Measurements from ENCODE around the gene MDM4.
A peak's percentile ranks its signal among the peaks of the same experiment; 100 is the strongest.
"Not testable (repeated sequence)": the region's sequence is repeated elsewhere in the genome, so short reads cannot be mapped to it uniquely, and the experiment has no call there.

The MDM4 gene, protein sequence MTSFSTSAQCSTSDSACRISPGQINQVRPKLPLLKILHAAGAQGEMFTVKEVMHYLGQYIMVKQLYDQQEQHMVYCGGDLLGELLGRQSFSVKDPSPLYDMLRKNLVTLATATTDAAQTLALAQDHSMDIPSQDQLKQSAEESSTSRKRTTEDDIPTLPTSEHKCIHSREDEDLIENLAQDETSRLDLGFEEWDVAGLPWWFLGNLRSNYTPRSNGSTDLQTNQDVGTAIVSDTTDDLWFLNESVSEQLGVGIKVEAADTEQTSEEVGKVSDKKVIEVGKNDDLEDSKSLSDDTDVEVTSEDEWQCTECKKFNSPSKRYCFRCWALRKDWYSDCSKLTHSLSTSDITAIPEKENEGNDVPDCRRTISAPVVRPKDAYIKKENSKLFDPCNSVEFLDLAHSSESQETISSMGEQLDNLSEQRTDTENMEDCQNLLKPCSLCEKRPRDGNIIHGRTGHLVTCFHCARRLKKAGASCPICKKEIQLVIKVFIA

GRCh38 chr1:204516180-204516879 lies at the start of gene MDM4:
TSS of gene MDM4 (plus strand) at chr1:204516406. CDS start at chr1:204525519, 9,113 bp downstream.
- peak; percentile 95 for DNase-seq

DNA sequence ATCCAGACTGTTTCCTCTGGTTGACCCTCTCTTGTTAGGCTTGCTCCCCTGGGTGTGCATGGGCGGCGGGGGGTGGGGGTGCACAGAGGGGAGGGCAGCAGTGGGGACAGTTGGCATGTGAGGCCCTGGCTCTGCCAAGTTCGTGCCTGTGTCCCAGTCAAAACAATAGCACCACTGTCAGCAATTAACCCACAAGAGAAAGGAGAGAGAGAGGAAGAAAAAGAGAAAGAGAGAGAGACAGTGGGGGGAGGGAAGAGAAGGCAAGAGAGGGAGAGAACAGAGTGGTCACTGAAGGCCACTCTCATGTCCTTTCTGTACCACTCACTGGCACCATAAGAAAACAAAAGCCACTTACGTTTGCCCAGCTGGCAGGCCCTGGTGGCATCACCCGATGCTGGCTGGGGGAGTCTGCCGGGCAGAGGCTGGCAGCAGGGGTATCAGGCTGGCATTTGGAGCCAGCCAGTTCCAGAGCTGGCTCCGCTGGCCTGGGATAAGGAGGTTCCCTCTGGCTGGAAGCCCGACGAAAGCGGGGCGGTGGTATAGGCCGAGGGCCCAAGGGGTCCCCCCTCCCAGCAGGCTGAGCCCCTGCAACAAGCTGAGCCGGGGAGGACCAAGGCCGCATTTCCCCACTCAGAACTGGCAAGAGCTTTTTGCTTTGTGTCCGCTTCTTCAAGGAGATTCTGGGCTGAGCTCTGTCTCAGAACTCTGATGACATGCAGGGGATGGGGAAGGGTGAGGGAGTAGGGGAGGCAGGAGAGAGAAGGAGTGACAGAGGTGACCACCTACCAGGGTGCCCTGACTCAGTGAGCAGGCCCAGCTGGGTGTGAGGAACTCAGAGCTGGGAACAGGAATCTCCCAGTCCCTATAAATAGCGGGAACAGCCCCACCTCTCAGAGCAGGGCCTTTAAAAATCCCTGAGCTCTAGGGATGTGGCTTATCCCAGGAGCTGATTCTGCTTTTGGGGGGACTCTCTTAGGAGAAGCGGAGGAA lies 49.5 kb upstream of the MDM4 start:
- DNase-seq, result no peak

DNA sequence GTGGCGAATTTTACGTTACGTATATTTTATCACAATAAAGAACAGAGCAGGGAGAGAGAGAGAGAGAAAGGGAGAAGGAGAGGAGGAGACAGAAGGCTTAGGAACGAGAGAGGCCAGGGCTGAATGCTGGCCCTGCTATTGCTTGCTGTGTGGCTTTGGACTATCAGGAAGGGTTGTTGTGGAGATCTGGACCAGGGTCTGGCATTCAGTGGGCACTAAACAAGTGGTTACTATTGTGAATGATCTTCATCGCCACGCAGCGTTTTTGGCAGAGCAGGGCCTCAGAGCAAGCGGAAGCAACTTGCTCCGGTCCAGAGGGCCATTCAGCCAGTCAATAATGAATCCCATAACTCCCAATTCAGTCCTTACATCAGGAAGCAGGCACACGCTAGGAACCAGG lies 48.0 kb upstream of the MDM4 start:
- no peak for DNase-seq

- DNase-seq, result no peak
These were observed 47.4 kb upstream of the MDM4 start for GRCh38 chr1:204468766-204469302.

DNA sequence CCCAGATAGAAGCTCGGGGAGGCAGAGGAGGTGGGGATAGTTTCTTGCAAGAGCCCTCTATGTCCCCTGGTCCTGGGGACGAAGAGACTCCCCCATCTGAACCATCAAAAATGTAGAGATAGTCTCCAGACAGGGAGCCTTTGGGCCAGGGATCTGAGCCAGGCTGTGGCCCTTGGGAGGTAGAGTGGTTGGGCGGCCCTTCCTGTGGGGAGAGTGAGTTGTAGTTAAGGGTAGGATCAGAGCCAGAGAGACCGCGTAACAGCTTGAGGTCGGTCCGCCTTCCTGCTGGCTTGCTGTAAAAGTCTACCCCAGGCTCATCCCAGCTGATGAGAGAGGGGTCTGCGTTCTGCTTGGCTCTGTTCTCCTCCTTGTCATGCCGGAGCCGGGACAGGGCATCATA lies 46.9 kb upstream of the MDM4 start:
- no peak for DNase-seq

DNA sequence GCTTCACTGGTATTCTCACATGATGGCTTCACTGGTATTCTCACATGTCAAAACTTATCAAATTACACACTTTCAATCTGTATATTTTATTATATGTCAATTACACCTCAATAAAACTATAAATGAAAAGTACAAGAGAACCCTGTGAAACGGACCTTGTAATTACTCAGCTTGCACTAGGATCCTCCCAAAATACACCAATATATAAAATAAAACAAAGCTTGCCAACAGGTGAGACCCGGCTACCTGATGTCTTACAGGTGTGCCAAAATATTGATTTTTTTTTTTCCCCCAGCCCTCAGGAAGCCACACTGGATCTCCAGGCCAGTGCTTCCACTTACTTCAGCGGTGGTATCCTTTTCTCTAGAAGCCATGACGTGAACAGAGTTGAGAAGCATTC lies 44.5 kb upstream of the MDM4 start:
- DNase-seq, result no peak

DNA sequence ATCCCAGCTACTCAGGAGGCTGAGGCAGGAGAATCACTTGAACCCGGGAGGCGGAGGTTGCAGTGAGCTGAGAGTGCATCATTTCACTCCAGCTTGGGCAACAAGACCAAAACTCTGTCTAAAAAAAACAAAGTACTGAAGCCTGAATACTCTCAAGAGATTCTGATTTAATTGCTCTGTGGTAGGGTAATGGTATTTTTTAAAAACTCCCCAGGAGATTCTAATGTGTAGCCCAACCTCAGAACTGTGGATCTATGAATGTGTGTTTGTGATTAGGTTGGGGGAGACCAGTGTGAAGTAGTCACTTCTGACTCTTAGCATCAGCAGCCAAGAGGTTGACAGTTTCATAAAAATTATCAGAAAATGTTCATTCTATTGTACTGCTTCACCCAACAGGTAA lies 43.5 kb upstream of the MDM4 start:
- DNase-seq, result no peak

DNA sequence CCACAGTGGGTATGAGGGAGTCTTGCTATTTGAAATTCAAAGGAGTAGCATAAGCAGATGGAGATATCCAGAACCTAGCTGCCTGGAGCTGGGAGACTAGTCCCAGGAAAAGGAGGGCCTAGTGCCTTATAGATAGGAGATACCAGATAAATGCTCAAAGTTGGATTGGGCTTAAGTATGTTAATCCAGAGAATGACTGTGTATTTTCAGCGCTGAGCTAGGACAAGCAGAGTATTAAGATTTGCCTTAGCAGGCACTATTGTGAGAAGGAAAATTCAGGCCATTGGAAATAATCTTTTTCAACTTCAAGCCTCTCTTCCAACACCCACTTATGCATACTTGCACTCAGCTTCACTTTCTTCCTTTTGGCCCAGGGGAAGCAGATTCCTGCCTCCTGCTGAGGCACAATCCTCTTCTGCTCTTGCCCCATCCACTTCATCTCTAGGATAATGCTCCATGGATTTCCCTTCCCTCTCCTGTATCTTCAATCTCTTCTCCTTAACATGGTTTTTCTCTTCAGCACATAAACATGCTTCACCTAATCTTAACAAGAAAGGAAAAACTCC lies 42.7 kb upstream of the MDM4 start:
- no peak for DNase-seq

GRCh38 chr1:204475656-204476432 lies 40.4 kb upstream of the MDM4 start:
- DNase-seq, result no peak

GRCh38 chr1:204476563-204476962 lies 39.6 kb upstream of the MDM4 start:
- no peak for DNase-seq

GRCh38 chr1:204477036-204477740 lies 39.0 kb upstream of the MDM4 start:
- no peak for DNase-seq

- no peak for DNase-seq
These were observed 37.9 kb upstream of the MDM4 start for GRCh38 chr1:204478172-204478899.

DNA sequence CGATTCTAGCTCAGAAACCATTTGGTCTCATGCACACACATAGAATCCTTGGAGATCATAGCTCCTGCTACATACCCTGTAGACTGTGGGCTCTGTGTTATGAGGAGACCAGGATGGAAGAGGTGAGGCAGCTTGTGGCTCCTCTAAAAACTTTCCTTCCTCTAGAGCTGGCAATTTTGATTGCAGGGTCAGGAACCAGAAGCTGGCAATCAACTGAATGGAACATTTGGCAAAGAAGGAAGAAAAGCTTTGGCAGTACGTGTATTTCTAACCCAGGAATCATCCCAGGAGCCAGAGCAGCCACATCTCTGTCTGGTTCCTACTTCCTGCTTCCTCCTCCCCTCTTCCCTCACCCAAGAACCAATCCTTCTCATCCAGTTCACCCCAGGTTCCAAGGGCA lies 37.3 kb upstream of the MDM4 start:
- no peak for DNase-seq

GRCh38 chr1:204479387-204480136 lies 36.6 kb upstream of the MDM4 start:
- no peak for DNase-seq

DNA sequence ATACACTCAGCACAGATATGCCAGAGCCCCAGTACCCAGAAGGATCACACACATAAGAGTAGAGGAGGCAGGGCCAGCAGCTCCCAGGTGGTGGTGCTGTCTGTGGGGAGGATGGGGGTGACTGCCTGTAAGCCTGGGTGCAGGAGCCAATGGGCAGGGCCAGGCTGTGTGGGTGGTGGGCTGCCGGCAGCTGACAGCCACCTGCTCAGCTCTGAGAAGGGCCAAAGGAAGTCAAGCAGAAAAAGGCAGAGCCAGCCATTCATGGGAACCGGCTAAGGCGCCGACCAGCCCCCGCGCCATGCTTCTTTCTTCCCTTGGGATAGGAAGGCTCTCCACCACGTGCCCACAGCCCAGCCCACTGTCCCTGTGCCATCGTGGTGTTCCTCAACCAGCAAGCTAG lies 35.7 kb upstream of the MDM4 start:
- DNase-seq, result no peak

DNA sequence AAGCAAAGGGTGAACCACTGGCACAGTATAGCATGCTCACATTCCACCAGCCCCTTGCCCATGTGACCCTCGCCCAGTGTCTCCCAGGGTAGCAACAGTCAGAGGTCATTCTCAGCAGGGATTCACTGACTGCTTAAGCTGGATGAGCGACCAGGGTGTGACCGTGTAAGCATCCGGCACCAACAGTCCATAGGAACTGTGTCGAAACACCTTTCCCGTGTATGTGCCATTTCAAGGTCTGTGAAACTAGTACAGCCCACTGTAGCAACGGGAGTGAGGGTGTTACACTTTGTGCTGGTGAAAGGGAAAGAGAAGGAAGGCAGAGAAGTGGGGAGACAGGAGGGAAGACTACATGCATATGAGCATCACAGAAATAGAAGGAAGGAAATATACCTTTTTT lies 32.4 kb upstream of the MDM4 start:
- DNase-seq, result no peak

- DNase-seq, result not testable (repeated sequence)
These were observed 29.5 kb upstream of the MDM4 start for GRCh38 chr1:204486513-204487255.

DNA sequence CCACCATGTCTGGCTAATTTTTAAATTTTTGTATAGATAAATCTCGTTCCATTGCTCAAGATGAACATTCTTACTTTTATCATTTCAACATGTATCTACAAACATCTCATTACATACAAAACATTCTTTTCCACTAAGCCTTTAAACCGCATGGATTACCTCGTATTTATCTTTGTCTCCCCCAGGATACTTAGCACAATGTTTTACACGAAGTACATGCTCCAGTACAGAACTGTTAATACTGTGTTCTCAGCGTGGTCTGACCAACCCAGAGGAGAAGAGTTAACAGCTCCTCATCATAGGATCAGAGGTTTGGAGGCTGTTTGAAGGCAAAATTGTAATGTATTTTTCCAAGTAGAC lies 29.0 kb upstream of the MDM4 start:
- no peak for DNase-seq

DNA sequence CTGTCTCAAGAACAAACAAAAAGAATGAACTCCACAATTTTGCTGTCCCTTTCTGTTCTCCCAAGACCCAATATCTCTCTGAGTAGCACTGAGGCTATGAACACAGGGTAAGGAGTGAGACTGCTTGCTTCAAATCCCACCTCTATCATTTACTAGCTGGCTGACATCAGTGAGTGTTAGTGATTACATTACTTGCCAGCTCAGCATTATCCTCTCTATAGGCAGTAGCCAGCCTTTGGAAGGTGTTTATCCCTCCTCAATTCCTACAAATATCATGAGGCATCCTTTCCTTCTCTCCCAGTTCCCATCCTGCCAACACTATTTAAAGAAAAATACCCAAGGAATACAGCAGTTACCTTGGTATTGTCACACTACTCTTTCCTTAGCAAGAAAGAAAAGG lies 24.6 kb upstream of the MDM4 start:
- no peak for DNase-seq
